Testis (tissue), 2 donors: Measurements from ENCODE around the gene PGBD1.

Source experiments
- CTCF ChIP-seq, 3 experiments: fragments of 450-650 bp in 2 of 3; fragments of 200-600 bp in 1 of 3; sonication (generic) in 1 of 3; IDR thresholded peaks; one replicate each; pipeline ENCODE4 v1.5.1; 2016 to 2019; ENCODE audit warnings: antibody characterized with exemption in 3 of 3, mild to moderate bottlenecking in 2 of 3, moderate library complexity in 1 of 3
- POLR2A ChIP-seq: fragments of 450-650 bp; IDR thresholded peaks from one replicate; pipeline ENCODE4 v1.6.1; 2017; ENCODE audit warnings: antibody characterized with exemption, mild to moderate bottlenecking, moderate library complexity

DNA sequence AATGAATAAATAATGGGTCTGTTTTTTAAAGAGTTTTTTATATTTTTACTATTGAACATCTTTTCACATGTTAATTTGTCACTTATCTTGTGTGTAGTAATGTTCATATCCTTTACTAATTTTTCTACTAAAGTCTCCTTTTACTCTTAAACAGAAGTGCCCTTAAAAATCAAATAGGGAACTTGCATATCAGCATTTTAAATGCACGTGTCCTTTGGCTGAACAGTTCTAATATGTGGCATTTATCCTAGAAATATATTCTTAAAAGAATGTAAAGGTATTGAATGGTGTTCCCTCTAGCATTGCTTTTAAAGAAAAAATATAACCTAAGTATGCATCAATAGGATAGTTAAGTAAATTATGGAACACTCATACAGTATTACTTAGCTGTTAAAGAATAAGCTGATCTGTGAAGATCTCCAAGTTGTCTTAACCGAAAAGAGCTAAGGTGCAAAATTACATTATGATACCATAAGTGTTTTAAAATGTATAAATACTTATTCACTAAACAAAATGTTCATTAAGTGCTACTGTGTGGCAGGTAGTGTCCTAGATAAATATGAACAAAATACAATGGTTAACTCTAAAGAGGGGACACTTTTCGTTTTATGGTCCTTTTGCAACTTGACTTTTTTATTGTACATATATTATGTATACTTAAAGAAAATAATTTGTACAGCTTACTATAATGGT, 631 bp upstream of the PGBD1 start:
- TF ChIP-seq CTCF (IDR thresholded peaks at IDR 0.05) (no peak), POLR2A (no peak)
